HepG2 (cell line): Measurements from ENCODE around the gene NOS1AP. TPM values are rescaled to one million over a fixed set of nuclear protein-coding genes. Genes with fewer than 3 reads are reported as not detected.
A peak's percentile ranks its signal among the peaks of the same experiment; 100 is the strongest.

Experiments used
- CCDC6 ChIP-seq: sonication (generic); formaldehyde crosslinking; IDR thresholded peaks from 2 replicates; pipeline ENCODE4 v1.8.1; 2022; ENCODE audit warnings: mild to moderate bottlenecking, missing genetic modification reagents, moderate library complexity
- GLI4 ChIP-seq: sonication (generic); formaldehyde crosslinking; IDR thresholded peaks from 2 replicates; pipeline ENCODE4 v1.5.1; 2020; ENCODE audit warnings: missing genetic modification reagents, mild to moderate bottlenecking, moderate library complexity, borderline replicate concordance
- SNRNP70 ChIP-seq: fragments of 200-400 bp; formaldehyde crosslinking; IDR thresholded peaks from 2 replicates; pipeline ENCODE4 v1.6.1; 2017; ENCODE audit warnings: mild to moderate bottlenecking, low read depth, low read length, moderate library complexity
- TEAD3 ChIP-seq: optimal IDR thresholded peaks from 2 replicates; pipeline ENCODE3; 2016; ENCODE audit warnings: borderline replicate concordance
- THAP11 ChIP-seq: IDR thresholded peaks from 2 replicates; pipeline ENCODE4 v1.6.1; 2016; ENCODE audit warnings: missing biosample characterization, missing genetic modification reagents
- ZBTB39 ChIP-seq: sonication (generic); formaldehyde crosslinking; IDR thresholded peaks from 2 replicates; pipeline ENCODE4 v1.5.0; 2020; ENCODE audit warnings: missing genetic modification reagents
- ZNF138 ChIP-seq: sonication (generic); formaldehyde crosslinking; IDR thresholded peaks from 2 replicates; pipeline ENCODE4 v1.5.0; 2020; ENCODE audit warnings: mild to moderate bottlenecking, low read depth, missing genetic modification reagents
- ZNF549 ChIP-seq: sonication (generic); formaldehyde crosslinking; IDR thresholded peaks from 2 replicates; pipeline ENCODE4 v1.5.0; 2020; ENCODE audit warnings: missing genetic modification reagents
- ZNF609 ChIP-seq: sonication (generic); formaldehyde crosslinking; IDR thresholded peaks from 2 replicates; pipeline ENCODE4 v1.4.0; 2020; ENCODE audit warnings: mild to moderate bottlenecking, missing genetic modification reagents, borderline replicate concordance
- ZNF841 ChIP-seq: sonication (generic); formaldehyde crosslinking; IDR thresholded peaks from 2 replicates; pipeline ENCODE4 v1.8.1; 2023; ENCODE audit warnings: missing genetic modification reagents, borderline replicate concordance
- polyA plus RNA-seq, 8 experiments: library from polyadenylated mRNA; depleted of rRNA in 3 of 8; stranded (reverse) in 7 of 8; unstranded in 1 of 8; fragments of >200 nt; fragmentation: Illumina TruSeq in 4 of 8; extraction: Trizol in 4 of 8; gene quantifications; 2 replicates each; pipeline versions ENCODE4 v1.2.1 to v1.2.3, GENCODE V29; 2011 to 2016; ENCODE audit warnings: low read depth in 4 of 8, missing spikeins in 1 of 8, mixed read lengths in 1 of 8; ENCODE audit not compliant: insufficient read depth in 1 of 8
- total RNA-seq, 5 experiments: library from RNA; depleted of rRNA; stranded (reverse); fragments of >200 nt; fragmentation: Illumina TruSeq; extraction: Trizol; gene quantifications; 2 replicates each; pipeline ENCODE4 v1.2.3, GENCODE V29; 2016; ENCODE audit warnings: low read depth in 1 of 5
- TF ChIP-seq, protein P1 (sequence below): IDR thresholded peaks from 2 replicates; pipeline ENCODE4 v1.6.1; 2016; ENCODE audit warnings: mild to moderate bottlenecking
- TF ChIP-seq, protein P2 (sequence below): sonication (generic); formaldehyde crosslinking; IDR thresholded peaks from 2 replicates; pipeline ENCODE4 v1.8.0; 2022; ENCODE audit warnings: mild to moderate bottlenecking, missing genetic modification reagents
- TF ChIP-seq, protein P3 (sequence below): IDR thresholded peaks from 2 replicates; pipeline ENCODE4 v1.6.1; 2016; ENCODE audit warnings: low read depth

The NOS1AP gene
- total and polyA plus RNA-seq, 2 of the 13 experiments (the other 11 are each of a cell fraction or from before 2014, with no cell fraction given) = 2.0 to 3.3 TPM

- TF ChIP-seq ZNF609 (CRISPR knock-in tag) (peak; percentile 87), CCDC6 (no peak), ZNF841 (CRISPR knock-in tag) (no peak), ZBTB39 (CRISPR knock-in tag) (0 out of 2 replicates have a peak, but pooled peaks have one; percentile 66), ZNF549 (CRISPR knock-in tag) (no peak), TEAD3 (CRISPR knock-in tag) (peak; percentile 95), GLI4 (CRISPR knock-in tag) (no peak), THAP11 (peak; percentile 36; the same call in 1 of the 2 replicates), SNRNP70 (no peak), ZNF138 (no peak)
- TF ChIP-seq, protein P1, sequence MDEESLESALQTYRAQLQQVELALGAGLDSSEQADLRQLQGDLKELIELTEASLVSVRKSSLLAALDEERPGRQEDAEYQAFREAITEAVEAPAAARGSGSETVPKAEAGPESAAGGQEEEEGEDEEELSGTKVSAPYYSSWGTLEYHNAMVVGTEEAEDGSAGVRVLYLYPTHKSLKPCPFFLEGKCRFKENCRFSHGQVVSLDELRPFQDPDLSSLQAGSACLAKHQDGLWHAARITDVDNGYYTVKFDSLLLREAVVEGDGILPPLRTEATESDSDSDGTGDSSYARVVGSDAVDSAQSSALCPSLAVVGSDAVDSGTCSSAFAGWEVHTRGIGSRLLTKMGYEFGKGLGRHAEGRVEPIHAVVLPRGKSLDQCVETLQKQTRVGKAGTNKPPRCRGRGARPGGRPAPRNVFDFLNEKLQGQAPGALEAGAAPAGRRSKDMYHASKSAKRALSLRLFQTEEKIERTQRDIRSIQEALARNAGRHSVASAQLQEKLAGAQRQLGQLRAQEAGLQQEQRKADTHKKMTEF (CRISPR knock-in tag) = peak; percentile 94
- TF ChIP-seq, protein P2, sequence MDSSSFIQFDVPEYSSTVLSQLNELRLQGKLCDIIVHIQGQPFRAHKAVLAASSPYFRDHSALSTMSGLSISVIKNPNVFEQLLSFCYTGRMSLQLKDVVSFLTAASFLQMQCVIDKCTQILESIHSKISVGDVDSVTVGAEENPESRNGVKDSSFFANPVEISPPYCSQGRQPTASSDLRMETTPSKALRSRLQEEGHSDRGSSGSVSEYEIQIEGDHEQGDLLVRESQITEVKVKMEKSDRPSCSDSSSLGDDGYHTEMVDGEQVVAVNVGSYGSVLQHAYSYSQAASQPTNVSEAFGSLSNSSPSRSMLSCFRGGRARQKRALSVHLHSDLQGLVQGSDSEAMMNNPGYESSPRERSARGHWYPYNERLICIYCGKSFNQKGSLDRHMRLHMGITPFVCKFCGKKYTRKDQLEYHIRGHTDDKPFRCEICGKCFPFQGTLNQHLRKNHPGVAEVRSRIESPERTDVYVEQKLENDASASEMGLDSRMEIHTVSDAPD (CRISPR knock-in tag) = peak; percentile 95
- TF ChIP-seq, protein P3, sequence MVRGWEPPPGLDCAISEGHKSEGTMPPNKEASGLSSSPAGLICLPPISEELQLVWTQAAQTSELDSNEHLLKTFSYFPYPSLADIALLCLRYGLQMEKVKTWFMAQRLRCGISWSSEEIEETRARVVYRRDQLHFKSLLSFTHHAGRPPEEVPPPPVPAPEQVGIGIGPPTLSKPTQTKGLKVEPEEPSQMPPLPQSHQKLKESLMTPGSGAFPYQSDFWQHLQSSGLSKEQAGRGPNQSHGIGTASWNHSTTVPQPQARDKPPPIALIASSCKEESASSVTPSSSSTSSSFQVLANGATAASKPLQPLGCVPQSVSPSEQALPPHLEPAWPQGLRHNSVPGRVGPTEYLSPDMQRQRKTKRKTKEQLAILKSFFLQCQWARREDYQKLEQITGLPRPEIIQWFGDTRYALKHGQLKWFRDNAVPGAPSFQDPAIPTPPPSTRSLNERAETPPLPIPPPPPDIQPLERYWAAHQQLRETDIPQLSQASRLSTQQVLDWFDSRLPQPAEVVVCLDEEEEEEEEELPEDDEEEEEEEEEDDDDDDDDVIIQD = peak; percentile 77; the same call in 1 of the 2 replicates
Observed at GRCh38 chr1:162091681-162092524, 22.4 kb downstream of the NOS1AP start (continued).
